NOMO-1 treated with DMSO at 0.1 percent for 48 hours (cell line): ENCODE data around the gene ZNF83.
"Not testable (repeated sequence)": the region's sequence is repeated elsewhere in the genome, so short reads cannot be mapped to it uniquely, and the experiment has no call there.

Experiments
- DNase-seq: peaks from one replicate; lab custom pipeline; 2025; ENCODE audit not compliant: unreplicated experiment; lab: John Stamatoyannopoulos, UW

Gene ZNF83

DNA sequence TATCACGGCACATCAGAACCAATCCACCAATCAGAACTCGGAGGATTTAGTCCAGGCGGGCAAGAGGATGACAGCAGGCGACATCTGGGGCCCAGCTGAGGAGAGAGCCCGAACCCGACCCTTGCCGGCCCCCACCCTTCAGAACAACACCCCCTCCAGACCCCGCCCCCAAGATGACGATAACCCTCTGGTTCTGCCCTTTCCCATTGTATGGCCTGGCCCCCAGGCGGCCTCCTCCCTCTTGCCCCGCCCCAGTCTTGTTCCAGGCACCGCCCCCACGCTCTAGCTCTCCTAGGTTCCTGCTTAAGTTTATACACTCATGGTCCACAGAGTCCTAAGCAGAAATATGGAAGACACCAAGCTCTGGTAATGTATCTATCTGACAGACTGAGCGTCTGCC is 2.8 kb upstream of the ZNF83 start:
- DNase-seq: no peak

DNA sequence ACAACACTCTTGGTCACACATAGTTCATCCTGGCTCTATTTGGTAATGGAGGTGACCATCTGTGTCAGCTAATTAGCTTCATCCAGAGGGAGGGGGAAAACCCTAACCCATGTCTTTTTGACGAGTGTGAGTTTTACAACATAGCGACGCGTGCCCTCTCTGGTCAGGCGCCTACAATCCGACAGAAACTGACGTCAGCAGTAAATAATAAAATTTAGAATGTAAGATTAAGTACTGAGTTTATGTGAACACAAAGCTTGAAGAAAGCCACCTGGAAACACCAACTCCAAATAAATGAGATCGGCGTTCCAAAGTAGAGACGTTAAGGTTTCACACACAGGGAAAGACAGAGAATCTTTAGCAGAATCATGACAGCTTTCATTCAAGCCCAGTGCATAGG is 1.8 kb upstream of the ZNF83 start:
- no peak for DNase-seq

DNA sequence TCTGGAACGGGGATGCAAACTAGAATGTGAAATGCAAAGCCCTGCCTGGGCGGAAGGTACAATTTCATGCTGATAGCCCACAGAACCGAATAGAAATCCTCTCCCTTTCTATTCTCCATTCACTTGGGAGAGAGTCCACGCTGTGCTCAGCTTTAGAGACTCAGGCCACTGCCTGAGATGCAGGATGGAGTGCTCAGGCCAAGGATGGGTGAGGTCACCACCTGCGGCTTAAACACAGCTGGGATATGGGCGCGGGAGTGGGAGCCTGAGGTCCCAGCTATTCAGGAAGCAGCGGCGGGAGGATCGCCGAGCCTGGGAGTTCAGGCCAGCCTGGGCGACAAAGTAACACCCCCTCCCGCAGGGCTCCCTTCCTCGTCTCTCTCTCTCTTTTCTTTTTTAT is 446 bp upstream of the ZNF83 start:
- peak; percentile 28 for DNase-seq

DNA sequence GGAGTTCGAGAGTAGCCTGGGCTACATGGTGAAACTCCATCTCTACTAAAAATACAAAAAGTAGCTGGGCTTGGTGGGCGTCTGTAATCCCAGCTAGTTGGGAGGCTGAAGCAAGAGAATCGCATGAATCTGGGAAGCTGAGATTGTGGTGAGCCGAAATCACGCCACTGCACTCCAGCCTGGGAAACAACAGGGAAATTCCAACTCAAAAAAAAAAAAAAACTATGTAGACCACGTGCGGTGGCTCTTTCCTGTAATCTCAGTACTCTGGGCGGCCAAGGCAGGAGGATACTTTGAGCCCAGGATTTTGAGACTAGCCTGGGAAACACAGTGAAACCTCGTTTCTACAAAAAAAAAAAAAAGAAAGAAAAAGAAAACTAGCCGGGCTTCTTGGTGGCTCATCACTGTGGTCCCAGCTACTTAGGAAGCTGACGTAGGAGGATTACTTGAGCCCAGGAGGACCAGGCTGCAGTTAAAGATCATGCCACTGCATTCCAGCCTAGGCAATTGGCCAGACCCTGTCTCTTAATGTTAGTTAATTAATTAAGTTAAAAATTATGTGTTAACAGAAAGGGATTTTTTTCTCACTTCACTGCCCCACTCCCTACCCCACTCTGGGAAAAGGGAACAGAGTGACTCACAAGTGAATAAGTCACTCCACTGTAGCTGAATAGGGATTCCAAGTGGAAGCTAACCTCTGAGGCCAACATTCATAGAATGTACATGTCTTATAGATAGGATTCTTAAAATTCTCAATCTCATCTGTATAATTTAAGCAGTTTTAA is 2.2 kb downstream of the ZNF83 start:
- DNase-seq: no peak

DNA sequence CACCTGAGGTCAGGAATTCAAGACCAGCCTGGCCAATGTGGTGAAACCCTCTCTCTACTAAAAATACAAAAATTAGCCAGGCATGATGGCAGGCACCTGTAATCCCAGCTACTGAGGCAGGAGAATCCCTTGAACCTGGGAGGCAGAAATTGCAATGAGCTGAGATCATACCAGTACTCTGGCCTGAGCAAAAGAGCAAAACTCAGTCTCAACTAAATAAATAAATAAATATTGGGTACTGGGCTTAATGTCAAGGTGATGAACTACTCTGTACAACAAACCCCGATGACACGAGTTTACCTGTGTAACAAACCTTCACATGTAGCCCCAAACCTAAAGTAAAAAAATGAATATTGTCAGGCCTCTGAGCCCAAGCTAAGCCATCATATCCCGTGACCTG is 10.7 kb downstream of the ZNF83 start:
- not testable (repeated sequence) for DNase-seq

DNA sequence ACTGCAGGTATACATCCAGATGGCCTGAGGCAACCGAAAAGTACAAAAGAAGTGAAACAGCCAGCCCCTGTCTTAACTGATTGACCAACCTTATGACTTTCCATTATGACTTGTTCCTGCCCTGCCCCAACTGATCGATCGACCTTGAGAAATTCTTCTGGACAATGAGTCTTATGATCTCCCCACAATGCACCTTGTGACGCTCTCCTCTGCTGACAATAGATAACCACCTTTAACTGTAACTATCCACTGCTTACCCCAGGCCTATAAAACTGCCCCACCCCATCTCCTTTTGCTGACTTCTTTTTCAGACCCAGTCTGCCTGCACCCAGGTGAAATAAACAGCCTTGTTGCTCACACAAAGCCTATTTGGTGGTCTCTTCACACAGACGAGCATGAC is 11.2 kb downstream of the ZNF83 start:
- DNase-seq: no peak

DNA sequence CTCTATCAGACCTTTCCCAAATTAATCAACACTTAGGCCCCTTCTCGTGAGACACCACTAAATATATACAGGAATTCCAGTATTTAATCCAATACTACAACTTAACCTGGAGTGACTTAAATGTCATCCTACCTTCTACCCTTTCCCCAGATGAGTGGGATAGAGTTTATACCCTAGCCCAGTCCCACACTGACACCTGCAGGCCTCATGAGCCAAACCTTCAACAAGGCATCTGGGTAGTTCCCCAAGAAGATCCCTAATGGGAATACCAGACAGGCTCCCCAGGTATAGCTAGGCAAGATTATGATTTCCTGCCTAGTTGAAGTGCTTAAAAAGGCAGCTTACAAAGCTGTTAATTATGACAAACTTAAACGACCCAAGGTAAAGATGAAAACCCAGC is 15.9 kb downstream of the ZNF83 start:
- DNase-seq: no peak

DNA sequence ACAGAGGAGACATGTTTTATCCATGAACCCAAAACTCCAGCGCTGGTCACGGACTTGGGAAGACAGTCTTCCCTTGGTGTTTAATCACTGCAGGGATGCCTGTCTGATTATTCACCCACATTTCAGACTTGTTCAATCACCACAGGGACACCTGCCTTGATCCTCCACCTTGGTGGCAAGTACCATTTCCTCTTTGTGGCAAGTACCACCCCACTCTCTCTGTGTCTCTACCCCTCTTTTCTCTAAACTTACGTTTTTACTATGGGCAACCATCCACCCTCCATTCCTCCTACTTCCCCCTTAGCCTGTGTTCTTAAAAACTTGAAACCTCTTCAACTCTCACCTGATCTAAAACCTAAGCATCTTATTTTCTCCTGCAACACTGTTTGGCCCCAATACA is 16.8 kb downstream of the ZNF83 start:
- DNase-seq: no peak

DNA sequence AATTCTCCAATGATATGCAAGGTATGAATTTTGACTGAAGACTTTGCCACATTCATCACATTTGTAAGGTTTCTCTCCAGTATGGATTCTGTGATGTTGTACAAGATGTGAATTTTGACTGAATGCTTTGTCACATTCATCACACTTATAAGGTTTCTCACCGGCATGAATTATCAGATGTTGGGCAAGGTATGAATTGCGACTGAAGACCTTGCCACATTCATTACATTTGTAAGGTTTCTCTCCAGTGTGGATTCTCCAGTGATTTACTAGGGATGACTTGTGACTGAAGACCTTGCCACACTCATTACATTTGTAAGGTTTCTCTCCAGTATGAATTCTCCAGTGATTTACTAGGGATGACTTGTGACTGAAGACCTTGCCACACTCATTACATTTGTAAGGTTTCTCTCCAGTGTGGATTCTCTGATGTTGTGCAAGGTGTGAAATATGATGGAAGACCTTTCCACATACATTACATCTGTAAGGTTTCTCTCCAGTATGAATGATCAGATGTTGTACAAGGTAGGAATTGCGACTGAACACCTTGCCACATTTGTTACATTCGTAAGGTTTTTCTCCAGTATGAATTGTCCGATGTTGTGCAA is 24.8 kb downstream of the ZNF83 start:
- DNase-seq: no peak

DNA sequence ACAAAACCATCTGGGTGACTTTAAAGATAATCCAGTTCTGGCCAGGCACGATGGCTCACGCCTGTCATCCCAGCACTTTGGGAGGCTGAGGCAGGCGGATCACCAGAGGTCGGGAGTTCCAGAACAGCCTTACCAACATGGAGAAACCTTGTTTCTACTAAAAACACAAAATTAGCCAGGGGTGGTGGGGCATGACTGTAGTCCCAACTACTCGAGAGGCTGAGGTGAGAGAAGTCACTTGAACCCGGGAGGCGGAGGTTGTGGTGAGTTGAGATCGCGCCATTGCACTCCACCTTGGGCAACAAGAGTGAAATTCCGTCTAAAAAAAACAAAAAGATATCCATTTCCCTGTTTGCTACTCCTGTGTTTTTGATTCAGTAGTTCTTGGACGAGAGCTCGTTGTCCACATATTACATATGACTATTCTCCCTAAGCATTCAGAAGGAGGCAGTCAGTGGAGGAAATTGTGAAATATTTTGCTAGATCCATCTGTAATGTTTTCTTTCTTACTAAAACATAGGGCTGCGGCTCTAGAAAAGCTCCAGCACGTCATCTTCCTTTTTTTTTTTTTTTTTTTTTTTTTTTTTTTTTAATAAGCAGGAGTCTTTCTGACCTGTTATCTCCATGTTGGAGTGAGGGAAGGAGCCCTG is 34.5 kb downstream of the ZNF83 start:
- DNase-seq: no peak

DNA sequence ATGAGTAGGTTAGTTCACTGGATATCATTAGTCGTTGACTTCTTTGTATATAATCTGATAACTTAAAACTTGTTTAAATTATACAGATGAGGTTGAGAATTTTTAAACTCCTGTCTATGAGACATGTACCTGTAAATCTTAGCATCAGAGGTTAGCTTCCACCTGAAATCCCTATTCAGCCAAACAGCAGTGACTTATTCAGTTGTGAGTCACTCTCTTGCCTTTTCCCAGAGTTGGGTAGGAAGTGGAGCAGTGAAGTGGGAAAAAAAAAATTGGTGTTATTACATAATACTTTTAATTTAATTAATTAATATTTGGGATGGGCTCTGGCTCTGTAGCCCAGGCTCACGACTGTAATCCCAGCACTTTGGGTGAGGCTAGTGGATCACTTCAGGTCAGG is 35.2 kb downstream of the ZNF83 start:
- DNase-seq: no peak

DNA sequence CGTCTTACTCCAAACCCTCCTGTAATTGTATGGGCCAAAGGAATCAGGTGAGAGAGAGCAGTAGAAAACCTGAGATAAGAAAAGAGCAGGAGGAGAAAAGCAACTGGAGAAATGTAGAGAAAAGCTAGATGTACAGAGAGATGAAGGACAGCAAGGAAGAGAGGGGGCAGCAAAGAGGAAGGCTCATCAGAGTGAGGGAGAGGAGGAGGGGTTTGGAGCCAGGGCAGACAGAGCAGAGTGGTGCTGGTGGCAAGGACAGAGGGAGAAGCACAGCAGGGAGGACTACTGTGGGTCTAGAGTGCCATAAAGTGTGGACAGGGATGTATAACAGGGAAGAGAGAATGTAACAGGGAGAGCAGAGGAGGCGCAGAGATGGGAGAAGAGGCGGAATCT is 36.2 kb downstream of the ZNF83 start:
- DNase-seq: peak; percentile 38

DNA sequence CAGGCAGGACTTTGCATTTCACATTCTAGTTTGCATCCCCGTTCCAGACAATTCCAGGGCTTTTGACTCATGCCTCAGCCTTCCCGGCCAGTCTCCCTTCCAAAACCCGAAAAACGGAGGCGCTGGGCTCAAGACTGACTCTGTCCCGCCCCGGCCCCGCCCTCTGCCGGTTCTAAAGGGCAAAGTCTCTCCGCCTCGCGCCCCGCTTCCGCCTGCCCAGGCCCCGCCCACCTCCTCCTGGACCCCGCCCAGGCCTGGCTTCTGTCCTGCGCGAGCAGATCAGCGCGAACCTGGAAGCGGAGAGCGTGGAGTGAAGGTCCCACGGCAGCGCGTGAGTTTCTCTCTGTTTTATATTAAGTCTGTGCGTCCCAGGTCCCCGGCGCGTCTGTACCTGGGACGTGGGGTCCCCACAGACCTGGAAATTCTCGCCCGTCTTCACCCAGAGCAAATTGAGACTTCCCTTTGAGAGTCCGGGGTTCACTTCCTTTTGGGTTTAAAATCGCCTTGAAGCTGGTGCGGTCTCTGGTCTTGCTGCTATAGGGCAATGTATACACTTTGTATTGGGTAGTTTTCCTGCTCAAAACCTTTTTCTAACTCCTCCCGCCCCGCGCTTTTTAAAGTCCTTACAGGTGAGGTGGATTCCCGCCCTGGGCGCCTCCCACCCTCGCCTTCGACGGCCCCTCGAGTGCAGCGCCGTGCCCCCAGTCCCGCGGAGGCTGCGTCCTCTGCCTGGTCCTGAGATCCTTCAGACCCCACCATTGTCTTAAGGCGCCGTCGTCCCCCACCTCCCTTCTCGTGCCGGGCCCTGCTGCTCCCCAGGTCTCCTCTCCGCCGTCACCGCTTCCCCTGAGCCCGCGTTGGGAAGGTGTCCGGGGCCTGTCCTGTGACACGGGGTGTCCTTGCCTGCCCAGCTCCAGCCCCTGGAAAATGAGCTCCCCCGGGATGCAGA is 36.9 kb downstream of the ZNF83 start:
- DNase-seq: peak; percentile 86

DNA sequence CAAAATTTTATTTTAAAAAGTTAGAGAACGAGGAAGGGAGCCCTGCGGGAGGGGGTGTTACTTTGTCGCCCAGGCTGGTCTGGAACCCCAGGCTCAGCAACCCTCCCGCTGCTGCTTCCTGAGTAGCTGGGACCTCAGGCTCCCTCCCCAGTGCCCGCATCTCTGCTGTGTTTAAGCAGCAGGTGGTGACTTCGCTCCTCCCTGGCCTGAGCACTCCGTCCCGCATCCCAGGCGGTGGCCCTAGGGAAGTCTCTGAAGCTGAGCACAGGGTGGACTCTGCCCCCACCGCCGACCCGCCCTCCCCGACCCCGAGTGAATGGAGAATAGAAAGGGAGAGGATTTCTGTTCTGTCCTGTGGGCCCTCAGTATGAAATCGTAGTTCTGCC is 37.5 kb downstream of the ZNF83 start:
- no peak for DNase-seq

DNA sequence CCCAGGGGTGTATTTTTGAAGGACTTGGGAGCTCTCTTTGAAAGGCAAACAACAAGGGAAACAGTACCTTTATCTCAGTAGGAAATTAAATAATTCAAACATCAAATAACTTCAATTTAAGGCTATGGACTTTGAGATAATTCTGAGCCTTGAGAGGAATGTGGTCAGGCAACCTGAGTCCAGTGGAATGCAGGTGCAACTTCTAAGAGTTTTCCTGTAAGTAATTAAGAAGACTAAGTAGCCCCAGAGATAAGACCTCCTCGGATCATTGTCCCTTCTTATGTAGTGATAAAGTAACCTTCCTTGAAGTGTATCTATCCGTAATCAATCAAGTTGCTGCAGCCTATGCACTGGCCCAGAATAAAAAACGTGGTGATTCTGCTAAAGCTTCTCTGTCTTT is 38.9 kb downstream of the ZNF83 start:
- no peak for DNase-seq

DNA sequence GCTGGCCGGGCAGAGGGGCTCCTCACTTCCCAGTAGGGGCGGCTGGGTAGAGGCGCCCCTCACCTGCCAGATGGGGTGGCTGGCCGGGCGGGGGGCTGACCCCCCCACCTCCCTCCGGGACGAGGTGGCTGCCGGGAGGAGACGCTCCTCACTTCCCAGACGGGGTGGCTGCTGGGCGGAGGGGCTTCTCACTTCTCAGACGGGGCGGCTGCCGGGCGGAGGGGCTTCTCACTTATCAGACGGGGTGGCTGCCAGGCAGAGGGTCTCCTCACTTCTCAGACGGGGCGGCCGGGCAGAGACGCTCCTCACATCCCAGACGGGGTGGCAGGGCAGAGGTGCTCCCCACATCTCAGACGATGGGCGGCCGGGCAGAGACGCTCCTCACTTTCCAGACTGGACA is 44.7 kb downstream of the ZNF83 start:
- not testable (repeated sequence) for DNase-seq

DNA sequence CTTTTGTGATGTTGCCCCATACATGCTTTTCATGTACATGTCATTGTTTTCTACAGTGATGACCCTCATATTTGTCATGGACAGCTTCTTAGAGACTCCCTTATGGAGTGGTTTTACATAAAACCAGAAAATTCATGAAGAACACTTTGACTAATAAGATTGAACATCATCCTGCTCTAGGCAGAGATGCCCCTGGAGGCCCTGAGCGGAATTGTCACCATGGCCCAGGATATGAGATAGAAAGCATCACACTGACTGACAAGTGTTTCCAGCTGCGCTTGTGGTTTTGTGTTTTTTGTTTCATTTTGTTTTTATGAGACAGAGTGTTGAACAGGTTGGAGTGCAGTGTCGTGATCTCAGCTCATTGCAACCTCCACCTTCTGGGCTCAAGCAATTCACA is 45.9 kb downstream of the ZNF83 start:
- no peak for DNase-seq

DNA sequence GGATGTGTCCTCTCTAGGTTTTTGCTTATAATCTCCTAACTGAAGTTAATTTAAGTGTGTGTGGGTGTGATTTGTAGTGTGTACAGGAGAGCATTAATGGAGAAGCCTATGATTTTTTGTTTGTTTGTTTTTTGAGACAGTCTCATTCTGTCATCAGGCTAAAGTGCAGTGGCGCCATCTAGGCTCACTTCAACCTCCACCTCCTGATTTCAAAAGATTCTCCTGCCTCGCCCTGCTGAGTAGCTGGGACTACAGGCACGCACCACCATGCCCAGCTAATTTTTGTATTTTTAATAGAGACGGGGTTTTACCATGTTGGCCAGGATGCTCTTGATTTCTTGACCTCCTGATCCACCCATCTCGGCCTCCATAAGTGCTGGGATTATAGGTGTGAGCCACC is 47.4 kb downstream of the ZNF83 start:
- DNase-seq: no peak

DNA sequence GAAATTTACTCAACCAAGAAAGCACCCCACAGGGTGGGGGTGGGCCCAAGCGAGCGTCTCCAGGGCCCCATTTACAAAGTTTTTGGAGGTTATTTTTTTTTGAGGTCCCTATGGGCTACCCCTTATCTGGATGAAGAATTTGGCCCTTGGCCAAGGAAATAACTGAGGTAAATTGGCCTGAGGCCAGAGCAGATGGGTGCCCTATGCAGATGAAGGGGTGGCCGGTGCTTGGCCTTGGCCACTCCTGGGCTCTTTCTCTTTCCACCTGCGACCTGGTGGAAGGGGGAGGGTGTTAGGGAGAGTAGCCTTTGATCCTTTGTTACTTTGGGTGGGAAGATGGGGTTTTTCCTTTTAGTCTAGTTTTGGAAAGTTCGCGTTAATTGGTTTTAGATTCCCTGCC is 52.6 kb downstream of the ZNF83 start:
- no peak for DNase-seq

DNA sequence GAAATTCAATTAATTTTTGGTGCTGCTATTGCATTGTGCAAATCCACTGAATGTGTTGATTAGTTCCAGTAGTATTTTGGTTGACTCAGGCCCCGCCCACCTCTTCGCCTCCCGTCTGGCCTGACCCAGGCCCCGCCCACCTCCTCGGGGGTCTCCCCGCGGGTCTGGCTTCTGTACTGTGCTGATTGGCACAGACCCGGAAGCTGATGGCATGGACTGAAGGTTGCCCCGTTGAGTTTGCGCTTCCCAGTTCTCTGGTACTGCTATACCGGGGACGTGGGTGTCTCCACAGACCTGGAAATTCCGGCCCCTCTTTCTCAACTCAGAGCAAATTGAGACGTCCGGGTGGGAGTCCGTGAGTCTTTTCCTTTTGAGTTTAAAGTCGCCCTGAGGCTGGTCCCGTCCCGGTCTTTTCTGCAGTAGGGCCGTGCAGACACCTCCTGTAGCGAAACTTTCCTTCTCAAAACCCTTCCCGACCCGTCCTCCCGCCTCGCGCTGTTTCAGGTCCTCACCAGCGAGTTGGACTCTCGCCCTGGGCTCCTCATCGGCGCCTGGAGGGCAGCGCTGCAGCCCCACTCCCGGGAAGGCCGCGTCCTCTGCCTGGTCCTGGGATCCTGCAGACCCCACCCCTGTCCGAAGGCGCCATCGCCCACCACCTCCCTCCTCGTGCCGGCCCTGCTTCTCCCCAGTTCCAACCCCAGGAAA is 53.3 kb downstream of the ZNF83 start:
- no peak for DNase-seq
